ENCODE measurements around the gene STK16. TPM values are rescaled to one million over a fixed set of nuclear protein-coding genes. Genes with fewer than 3 reads are reported as not detected.

The STK16 gene
- total and polyA plus RNA-seq, 2 of the 13 experiments (the other 11 are each of a cell fraction or from before 2014, with no cell fraction given) = 28.0 to 50.9 TPM

- TF ChIP-seq DRAP1 (CRISPR knock-in tag; IDR thresholded peaks at IDR 0.05) (peak; percentile 86), PHF21A (CRISPR knock-in tag; IDR thresholded peaks at IDR 0.05) (peak; percentile 81), ZMYM2 (CRISPR knock-in tag; IDR thresholded peaks at IDR 0.05) (0 out of 2 replicates have a peak, but pooled peaks have one; percentile 46), ZNF605 (CRISPR knock-in tag; IDR thresholded peaks at IDR 0.05) (peak; percentile 95), ZNF510 (CRISPR knock-in tag; IDR thresholded peaks at IDR 0.05; ENCODE audit: low read depth) (peak; percentile 20; the same call in 1 of the 2 replicates), HNRNPL (IDR thresholded peaks at IDR 0.05; ENCODE audit: low read depth, low read length) (0 out of 2 replicates have a peak, but pooled peaks have one; percentile 29), ZNF224 (CRISPR knock-in tag; IDR thresholded peaks at IDR 0.05) (peak; percentile 70; the same call in 1 of the 2 replicates), ZNF335 (CRISPR knock-in tag; IDR thresholded peaks at IDR 0.05) (peak; percentile 54; the same call in 1 of the 2 replicates), ZKSCAN1 (IDR thresholded peaks at IDR 0.05; ENCODE audit: low read length) (peak; percentile 31; the same call in 1 of the 2 replicates), BHLHE40 (IDR thresholded peaks at IDR 0.05; ENCODE audit: low read length) (peak; percentile 44; the same call in 1 of the 2 replicates), ATF7 (IDR thresholded peaks at IDR 0.05) (no peak), ATF7 (CRISPR knock-in tag; IDR thresholded peaks at IDR 0.05) (no peak), ZBTB38 (CRISPR knock-in tag; IDR thresholded peaks at IDR 0.05) (peak; percentile 12; the same call in 1 of the 2 replicates), PPARG (CRISPR knock-in tag; conservative IDR thresholded peaks at IDR 0.05) (no peak), PTBP1 (IDR thresholded peaks at IDR 0.05; ENCODE audit: low read depth, low read length, poor library complexity, severe bottlenecking) (peak; percentile 52), SATB2 (CRISPR knock-in tag; IDR thresholded peaks at IDR 0.05) (peak; percentile 89; the same call in 1 of the 2 replicates), SCMH1 (CRISPR knock-in tag; IDR thresholded peaks at IDR 0.05; ENCODE audit: borderline replicate concordance) (no peak), NKX3-1 (CRISPR knock-in tag; IDR thresholded peaks at IDR 0.05) (no peak; the same call in 1 of the 2 replicates), ZNF784 (CRISPR knock-in tag; IDR thresholded peaks at IDR 0.05; ENCODE audit: borderline replicate concordance) (peak; percentile 96; the same call in 1 of the 2 replicates), KDM5A (IDR thresholded peaks at IDR 0.05; ENCODE audit: borderline replicate concordance, low read length) (peak; percentile 96), ZFP90 (CRISPR knock-in tag; IDR thresholded peaks at IDR 0.05; ENCODE audit: borderline replicate concordance) (peak; percentile 95; the same call in 1 of the 2 replicates), TOPORS (CRISPR knock-in tag; IDR thresholded peaks at IDR 0.05) (peak; percentile 58), ZBTB3 (CRISPR knock-in tag; IDR thresholded peaks at IDR 0.05; ENCODE audit: borderline replicate concordance, low read depth) (0 out of 2 replicates have a peak, but pooled peaks have one; percentile 59), ZNF253 (CRISPR knock-in tag; IDR thresholded peaks at IDR 0.05; ENCODE audit: borderline replicate concordance) (0 out of 2 replicates have a peak, but pooled peaks have one; percentile 51), NFE2L1 (CRISPR knock-in tag; IDR thresholded peaks at IDR 0.05; ENCODE audit: borderline replicate concordance) (no peak; the same call in 1 of the 2 replicates), KAT8 (CRISPR knock-in tag; IDR thresholded peaks at IDR 0.05) (peak; percentile 88), ZNF891 (CRISPR knock-in tag; IDR thresholded peaks at IDR 0.05) (peak; percentile 92), ZNF775 (CRISPR knock-in tag; IDR thresholded peaks at IDR 0.05; ENCODE audit: borderline replicate concordance) (no peak), POLR2G (IDR thresholded peaks at IDR 0.05; ENCODE audit: low read depth, low read length) (peak; percentile 95), KDM5B (CRISPR knock-in tag; IDR thresholded peaks at IDR 0.05; ENCODE audit: borderline replicate concordance) (peak; percentile 71), GZF1 (CRISPR knock-in tag; IDR thresholded peaks at IDR 0.05) (0 out of 2 replicates have a peak, but pooled peaks have one; percentile 23)
Observed at GRCh38 chr2:219229305-219230058, 15.8 kb upstream of the STK16 start, which contains the start of the genes ANKZF1 and ATG9A (continued).
